K562 (cell line): ENCODE results near the gene PLEKHB1.
A peak's percentile ranks its signal among the peaks of the same experiment; 100 is the strongest.

ENCODE experiments used
- CTCF ChIP-seq, 3 experiments: IDR thresholded peaks in 2 of 3; conservative IDR thresholded peaks in 1 of 3; 2 replicates each; pipeline ENCODE4 v1.5.1; 2011 to 2012; ENCODE audit warnings: low read length in 3 of 3, mild to moderate bottlenecking in 3 of 3, control low read depth in 2 of 3, improper control_type of control experiment in 1 of 3, inconsistent platforms in 1 of 3, low read depth in 1 of 3, mixed read lengths in 1 of 3, moderate library complexity in 1 of 3; ENCODE audit not compliant: insufficient read depth in 2 of 3
- KDM5B ChIP-seq: fragments of 200-600 bp; sonication (generic); IDR thresholded peaks from 2 replicates; pipeline ENCODE4 v1.6.1; 2012; ENCODE audit warnings: low read depth, mild to moderate bottlenecking, moderate library complexity, low read length, control low read depth, inconsistent platforms; ENCODE audit not compliant: insufficient replicate concordance
- NFIX ChIP-seq: fragments of 250-450 bp; sonication (Bioruptor Pico); IDR thresholded peaks from 2 replicates; pipeline ENCODE4 v1.4.0; 2020; ENCODE audit warnings: low read depth, mild to moderate bottlenecking, moderate library complexity
- PRDM10 ChIP-seq: fragments of 450-650 bp; IDR thresholded peaks from 2 replicates; pipeline ENCODE4 v1.6.1; 2018; ENCODE audit not compliant: partially characterized antibody
- THAP7 ChIP-seq: fragments of 250-450 bp; sonication (Bioruptor Pico); IDR thresholded peaks from 2 replicates; pipeline ENCODE4 v1.5.0; 2021
- ZNF699 ChIP-seq: fragments of 250-450 bp; sonication (Bioruptor Pico); IDR thresholded peaks from 2 replicates; pipeline ENCODE4 v1.8.0; 2021; ENCODE audit warnings: mild to moderate bottlenecking, moderate library complexity; ENCODE audit not compliant: insufficient replicate concordance

GRCh38 chr11:73625696-73626318, 20.6 kb upstream of the PLEKHB1 start:
- TF ChIP-seq THAP7 (CRISPR knock-in tag) (no peak), NFIX (CRISPR knock-in tag) (no peak), KDM5B (no peak), PRDM10 (no peak), CTCF (IDR thresholded peaks at IDR 0.05 in 2 of 3, conservative IDR thresholded peaks at IDR 0.05 in 1 of 3; ENCODE audit: insufficient read depth in 2 of 3, low read depth in 1 of 3, low read length in 3 of 3) (peak; percentile 85 to 95 (median 91)), ZNF699 (CRISPR knock-in tag) (no peak)
